ENCODE data around the gene RERE. TPM values are rescaled to one million over a fixed set of nuclear protein-coding genes. Genes with fewer than 3 reads are reported as not detected.
"Not testable (repeated sequence)": the region's sequence is repeated elsewhere in the genome, so short reads cannot be mapped to it uniquely, and the experiment has no call there.

RERE gene
- total RNA-seq, 2 experiments from 2014 or later: 73.1 to 211 TPM

GRCh38 chr1:8698937-8699447, 118.4 kb downstream of the RERE start:
- no TSS peak for BruUV-seq (replicated peaks)

GRCh38 chr1:8698012-8698630, 119.3 kb downstream of the RERE start:
- POLR2A ChIA-PET: interaction anchor here (0.5 to 0.8 kb wide), 5 partner anchors 9 to 325 kb away, joined by 3 to 5 read pairs (median 3); no protein-coding TSS in a partner anchor

More at GRCh38 chr1:8698937-8699447, 118.4 kb downstream of the RERE start:
- Histone ChIP-seq H2AFZ (ENCODE audit: low read length) (no peak overlapping the region), H3K27ac (ENCODE audit: low read depth, low read length, poor library complexity, severe bottlenecking) (no peak overlapping the region), H3K79me2 (ENCODE audit: insufficient read depth, low read depth, low read length) (peaks cover 28% of the 10 kb centered on the region; the same call in 1 of the 2 replicates), H4K20me1 (ENCODE audit: insufficient read depth, low read length) (peaks cover 23% of the 10 kb centered on the region), H3K9me2 (ENCODE audit: insufficient read depth, low read length) (no peaks in the 10 kb centered on the region), H3K4me1 (ENCODE audit: insufficient read depth, low read length, poor library complexity, severe bottlenecking) (peaks cover 32% of the 10 kb centered on the region), H3K4me3 (ENCODE audit: low read depth, low read length, poor library complexity, severe bottlenecking) (no peak overlapping the region), H3K9me3 (ENCODE audit: low read length) (no peaks in the 10 kb centered on the region), H3K36me3 (ENCODE audit: insufficient read depth, low read length) (no peaks in the 10 kb centered on the region), H3K4me2 (ENCODE audit: low read length) (no peak overlapping the region)
- ChIA-PET POLR2A (interaction anchor here (0.7 kb wide), 1 partner anchor 13 kb away, joined by 5 read pairs; no protein-coding TSS in a partner anchor), CTCF (ENCODE audit: unreplicated experiment) (no interaction called here)
- intact Hi-C loops (cut with micrococcal nuclease; ENCODE audit: unreplicated experiment): no loop called here
- no peak for DNase-seq (ENCODE audit: low spot score)
- TF ChIP-seq CTCF (conservative IDR thresholded peaks at IDR 0.05; ENCODE audit: low read length) (no peak), EZH2phosphoT487 (IDR thresholded peaks at IDR 0.05; ENCODE audit: borderline replicate concordance, low read depth, low read length) (no peak)

GRCh38 chr1:8695442-8695841, 122.0 kb downstream of the RERE start:
- H3K9me2 ChIP-seq (ENCODE audit: insufficient read depth, low read length); DNase-seq (ENCODE audit: low spot score); H3K36me3 ChIP-seq (ENCODE audit: insufficient read depth, low read length); H3K4me2 ChIP-seq (ENCODE audit: low read length); H3K9me3 ChIP-seq (ENCODE audit: low read length); intact Hi-C loops (cut with micrococcal nuclease; ENCODE audit: unreplicated experiment); BruUV-seq (replicated peaks); H3K4me1 ChIP-seq (ENCODE audit: insufficient read depth, low read length, poor library complexity, severe bottlenecking); H3K27ac ChIP-seq (ENCODE audit: low read depth, low read length, poor library complexity, severe bottlenecking); H2AFZ ChIP-seq (ENCODE audit: low read length); CTCF ChIA-PET (ENCODE audit: unreplicated experiment); H3K4me3 ChIP-seq (ENCODE audit: low read depth, low read length, poor library complexity, severe bottlenecking): not testable (repeated sequence)
- Histone ChIP-seq H3K79me2 (ENCODE audit: insufficient read depth, low read depth, low read length) (peaks cover 37% of the 10 kb centered on the region; the same call in 1 of the 2 replicates), H4K20me1 (ENCODE audit: insufficient read depth, low read length) (peaks cover 14% of the 10 kb centered on the region)
- POLR2A ChIA-PET: interaction anchor here (0.6 to 0.8 kb wide), 3 partner anchors 12 to 235 kb away, joined by 3 to 6 read pairs (median 5); no protein-coding TSS in a partner anchor

More at GRCh38 chr1:8698012-8698630, 119.3 kb downstream of the RERE start:
- peaks cover 36% of the 10 kb centered on the region; the same call in 1 of the 2 replicates for H3K79me2 ChIP-seq (ENCODE audit: insufficient read depth, low read depth, low read length)
- no TSS peak for BruUV-seq (replicated peaks)
- CTCF ChIA-PET (ENCODE audit: unreplicated experiment): no interaction called here
- no peak overlapping the region for H2AFZ ChIP-seq (ENCODE audit: low read length)
- H3K4me1 ChIP-seq (ENCODE audit: insufficient read depth, low read length, poor library complexity, severe bottlenecking): peaks cover 25% of the 10 kb centered on the region
- no peaks in the 10 kb centered on the region for H3K36me3 ChIP-seq (ENCODE audit: insufficient read depth, low read length)
- no peak overlapping the region for H3K4me3 ChIP-seq (ENCODE audit: low read depth, low read length, poor library complexity, severe bottlenecking)
- no peak for DNase-seq (ENCODE audit: low spot score)
- intact Hi-C loops (cut with micrococcal nuclease; ENCODE audit: unreplicated experiment): no loop called here
- peaks cover 17% of the 10 kb centered on the region for H4K20me1 ChIP-seq (ENCODE audit: insufficient read depth, low read length)
- no peak overlapping the region for H3K4me2 ChIP-seq (ENCODE audit: low read length)
- no peak for TF ChIP-seq EZH2phosphoT487 (IDR thresholded peaks at IDR 0.05; ENCODE audit: borderline replicate concordance, low read depth, low read length)
- no peak for TF ChIP-seq CTCF (conservative IDR thresholded peaks at IDR 0.05; ENCODE audit: low read length)
- no peak overlapping the region for H3K27ac ChIP-seq (ENCODE audit: low read depth, low read length, poor library complexity, severe bottlenecking)
- no peaks in the 10 kb centered on the region for H3K9me2 ChIP-seq (ENCODE audit: insufficient read depth, low read length)
- H3K9me3 ChIP-seq (ENCODE audit: low read length): no peaks in the 10 kb centered on the region

Data from OCI-LY7 (cell line).